Measurements from ENCODE around the gene GAPVD1. TPM values are rescaled to one million over a fixed set of nuclear protein-coding genes. Genes with fewer than 3 reads are reported as not detected.

GAPVD1 gene
- total and polyA plus RNA-seq, 2 of the 8 experiments (the other 6 are each of a cell fraction or from before 2014, with no cell fraction given) = 5.5 to 40.5 TPM

GRCh38 chr9:125398243-125398642, 136.6 kb downstream of the GAPVD1 start:
- no peak overlapping the region for H2AFZ ChIP-seq (ENCODE audit: low read length)
- ChIA-PET POLR2A (ENCODE audit: partially characterized antibody) (no interaction called here), CTCF (ENCODE audit: partially characterized antibody) (interaction anchor here (1.5 kb wide), 1 partner anchor 10 kb away, joined by 9 read pairs; no protein-coding TSS in a partner anchor)
- no peak overlapping the region for H3K4me2 ChIP-seq (ENCODE audit: insufficient read depth in 1 of 2, low read depth in 2 of 2, low read length in 2 of 2)
- H3K4me3 ChIP-seq (ENCODE audit: extremely low read depth in 1 of 4, insufficient read depth in 2 of 4, low read depth in 3 of 4, low read length in 4 of 4) = no peak overlapping the region
- H4K8ac ChIP-seq (ENCODE audit: extremely low read depth, insufficient read depth, low read length) = no peak overlapping the region
- no peak overlapping the region for H3K27ac ChIP-seq (ENCODE audit: low read depth, low read length)
- H3K14ac ChIP-seq (ENCODE audit: insufficient read length) = no peak overlapping the region
- H3K9ac ChIP-seq (replicated peaks in 1 of 4; ENCODE audit: extremely low read depth in 1 of 4, low read depth in 3 of 4, low read length in 3 of 4) = no peak overlapping the region
- H2BK20ac ChIP-seq (ENCODE audit: low read length) = no peak overlapping the region
- no peaks in the 10 kb centered on the region for H3K79me1 ChIP-seq (ENCODE audit: low read depth, low read length)
- H3K79me2 ChIP-seq (ENCODE audit: control insufficient read depth in 1 of 2, insufficient read depth in 2 of 2, low read length in 2 of 2) = no peaks in the 10 kb centered on the region
- H3K18ac ChIP-seq (ENCODE audit: extremely low read depth, low read length) = no peak overlapping the region
- H3K23ac ChIP-seq (ENCODE audit: insufficient read length) = no peak overlapping the region
- H4K20me1 ChIP-seq (replicated peaks in 1 of 2; ENCODE audit: control insufficient read depth in 1 of 2, insufficient read depth in 2 of 2, low read length in 2 of 2) = no peaks in the 10 kb centered on the region
- no peaks in the 10 kb centered on the region for H3K23me2 ChIP-seq (ENCODE audit: low read depth, low read length)
- H3K56ac ChIP-seq (replicated peaks; ENCODE audit: insufficient read length, low read depth, low read length) = no peak overlapping the region
- no peak overlapping the region for H2BK5ac ChIP-seq (ENCODE audit: low read depth, low read length)
- H3K36me3 ChIP-seq (ENCODE audit: control insufficient read depth in 2 of 4, insufficient read depth in 4 of 4, low read length in 3 of 4) = no peaks in the 10 kb centered on the region
- no peak overlapping the region for H2BK120ac ChIP-seq (replicated peaks; ENCODE audit: low read depth, low read length)
- no peak overlapping the region for H4K5ac ChIP-seq (ENCODE audit: insufficient read length, low read depth, low read length)
- H2BK12ac ChIP-seq (ENCODE audit: low read depth, low read length) = no peak overlapping the region
- H3K4ac ChIP-seq (replicated peaks; ENCODE audit: insufficient read length, low read depth, low read length) = no peak overlapping the region
- H3K27me3 ChIP-seq (replicated peaks in 1 of 4; ENCODE audit: control insufficient read depth in 3 of 4, extremely low read depth in 1 of 4, insufficient read depth in 3 of 4, low read length in 3 of 4) = no peaks in the 10 kb centered on the region
- H2BK15ac ChIP-seq (ENCODE audit: low read length) = no peak overlapping the region
- DNase-seq (ENCODE audit: low read depth in 1 of 2, low spot score in 2 of 2) = no peak
- no peak overlapping the region for H2AK5ac ChIP-seq (ENCODE audit: low read depth, low read length)
- H4K91ac ChIP-seq (replicated peaks; ENCODE audit: insufficient read length, low read length) = no peak overlapping the region
- H3K4me1 ChIP-seq (replicated peaks in 1 of 4; ENCODE audit: control insufficient read depth in 3 of 4, insufficient read depth in 4 of 4, low read length in 3 of 4) = no peaks in the 10 kb centered on the region; a peak in 1 of 7 replicates
- no peak for TF ChIP-seq MAFK (IDR thresholded peaks at IDR 0.05; ENCODE audit: low read depth, low read length)
- TF ChIP-seq CREB1 (IDR thresholded peaks at IDR 0.05) = no peak
- TF ChIP-seq GTF2F1 (IDR thresholded peaks at IDR 0.05; ENCODE audit: borderline replicate concordance, low read depth, low read length) = no peak
- no peak for TF ChIP-seq YY1 (IDR thresholded peaks at IDR 0.05; ENCODE audit: low read depth, low read length)
- TF ChIP-seq CEBPB (IDR thresholded peaks at IDR 0.05; ENCODE audit: low read depth, low read length) = no peak
- no peak for TF ChIP-seq RBBP5 (IDR thresholded peaks at IDR 0.05; ENCODE audit: borderline replicate concordance, low read depth, low read length)
- no peak for TF ChIP-seq SAP30 (IDR thresholded peaks at IDR 0.05; ENCODE audit: insufficient read depth, insufficient replicate concordance, low read length)
- no peak for TF ChIP-seq MAX (IDR thresholded peaks at IDR 0.05)
- TF ChIP-seq ASH2L (IDR thresholded peaks at IDR 0.05; ENCODE audit: low read length) = no peak
- TF ChIP-seq JUN (IDR thresholded peaks at IDR 0.05; ENCODE audit: low read depth, low read length) = no peak
- no peak for TF ChIP-seq POLR2AphosphoS5 (IDR thresholded peaks at IDR 0.05; ENCODE audit: low read depth, low read length)
- no peak for TF ChIP-seq RNF2 (IDR thresholded peaks at IDR 0.05; ENCODE audit: borderline replicate concordance, low read depth, low read length, missing control alignments, poor library complexity, severe bottlenecking)
- TF ChIP-seq BCL11A (IDR thresholded peaks at IDR 0.05; ENCODE audit: low read depth in 2 of 2, low read length in 2 of 2) = no peak
- no peak for TF ChIP-seq SIRT6 (IDR thresholded peaks at IDR 0.05; ENCODE audit: low read length)
- H3K9me3 ChIP-seq (ENCODE audit: insufficient read depth in 2 of 2, low read depth in 1 of 2, low read length in 1 of 2) = no peaks in the 10 kb centered on the region
- no peak for FAIRE-seq
- WGBS, 2 experiments (ENCODE audit: extremely low coverage in 1 of 2, insufficient coverage in 1 of 2, insufficient read length in 1 of 2, insufficient replicate concordance in 2 of 2, low coverage in 1 of 2, low lambda C conversion rate in 2 of 2, missing lambda C conversion rate in 1 of 2) = 97% methylated on average over 1 of the region's 1 CpG; no CpG with 5 or more reads in 1 of the 2 experiments
